OCI-LY1 (cell line): ENCODE data around the gene RASGRF2.
"Not testable (repeated sequence)": the region's sequence is repeated elsewhere in the genome, so short reads cannot be mapped to it uniquely, and the experiment has no call there.

ENCODE experiments used
- H2AFZ ChIP-seq: fragments of 200-600 bp; sonication (generic), shearing (Covaris generic); 2 replicates; pipeline ENCODE4 v1.6.0; 2014; ENCODE audit warnings: antibody characterized with exemption, mild to moderate bottlenecking, low read length
- H3F3A ChIP-seq: fragments of 200-600 bp; sonication (generic), shearing (Covaris generic); 2 replicates; pipeline ENCODE4 v1.6.0; 2014; ENCODE audit warnings: mild to moderate bottlenecking, antibody characterized with exemption, low read length, moderate library complexity; ENCODE audit not compliant: insufficient read depth
- H3K27ac ChIP-seq: fragments of 200-600 bp; sonication (generic); 2 replicates; pipeline ENCODE4 v1.5.1; 2014; ENCODE audit warnings: low read length, mixed run types, mild to moderate bottlenecking, low read depth; ENCODE audit not compliant: poor library complexity, severe bottlenecking
- H3K27me3 ChIP-seq: fragments of 200-600 bp; sonication (generic); 2 replicates; pipeline ENCODE4 v1.6.0; 2014; ENCODE audit warnings: antibody characterized with exemption, mild to moderate bottlenecking, low read length, moderate library complexity; ENCODE audit not compliant: insufficient read depth
- H3K36me3 ChIP-seq: fragments of 200-600 bp; sonication (generic); 2 replicates; pipeline ENCODE4 v1.6.1; 2014; ENCODE audit warnings: mild to moderate bottlenecking, antibody characterized with exemption, low read length, moderate library complexity, mixed read lengths; ENCODE audit not compliant: insufficient read depth
- H3K4me1 ChIP-seq: fragments of 200-600 bp; sonication (generic); 2 replicates; pipeline ENCODE4 v1.5.1; 2014; ENCODE audit warnings: mild to moderate bottlenecking, low read length, moderate library complexity; ENCODE audit not compliant: insufficient read depth, severe bottlenecking
- H3K4me2 ChIP-seq: fragments of 200-600 bp; sonication (generic), shearing (Covaris generic); 2 replicates; pipeline ENCODE4 v1.6.1; 2014; ENCODE audit warnings: low read length
- H3K4me3 ChIP-seq: fragments of 200-600 bp; sonication (generic); 2 replicates; pipeline ENCODE4 v1.5.1; 2014; ENCODE audit warnings: low read length, low read depth, mild to moderate bottlenecking, mixed read lengths; ENCODE audit not compliant: poor library complexity, severe bottlenecking
- H3K79me2 ChIP-seq: fragments of 200-600 bp; shearing (Covaris generic); 2 replicates; pipeline ENCODE4 v1.6.1; 2016; ENCODE audit warnings: mixed run types, low read length, mixed read lengths; ENCODE audit not compliant: insufficient read depth
- H3K9ac ChIP-seq: fragments of 200-600 bp; sonication (generic), shearing (Covaris generic); 2 replicates; pipeline ENCODE4 v1.6.1; 2014; ENCODE audit warnings: mild to moderate bottlenecking, low read length, mixed read lengths
- H3K9me2 ChIP-seq: fragments of 200-600 bp; sonication (generic), shearing (Covaris generic); 2 replicates; pipeline ENCODE4 v1.6.1; 2014; ENCODE audit warnings: low read depth, mild to moderate bottlenecking, low read length, mixed read lengths
- H3K9me3 ChIP-seq: fragments of 200-600 bp; shearing (Covaris generic); 2 replicates; pipeline ENCODE4 v1.6.1; 2014; ENCODE audit warnings: low read length, mixed read lengths
- H4K20me1 ChIP-seq: fragments of 200-600 bp; sonication (generic), shearing (Covaris generic); 2 replicates; pipeline ENCODE4 v1.6.0; 2016; ENCODE audit warnings: mild to moderate bottlenecking, low read length; ENCODE audit not compliant: insufficient read depth
- EZH2 ChIP-seq: fragments of 200-600 bp; sonication (generic), shearing (Covaris generic); IDR thresholded peaks from 2 replicates; pipeline ENCODE4 v1.8.0; 2017; ENCODE audit warnings: borderline replicate concordance, mixed run types, mild to moderate bottlenecking, antibody characterized with exemption, low read length, moderate library complexity, mixed read lengths
- TF ChIP-seq, protein P1 (sequence below): fragments of 200-600 bp; sonication (generic), shearing (Covaris generic); IDR thresholded peaks from 2 replicates; pipeline ENCODE4 v1.5.1; 2017; ENCODE audit warnings: mild to moderate bottlenecking, antibody characterized with exemption, low read length, moderate library complexity, mixed read lengths

The RASGRF2 gene

DNA sequence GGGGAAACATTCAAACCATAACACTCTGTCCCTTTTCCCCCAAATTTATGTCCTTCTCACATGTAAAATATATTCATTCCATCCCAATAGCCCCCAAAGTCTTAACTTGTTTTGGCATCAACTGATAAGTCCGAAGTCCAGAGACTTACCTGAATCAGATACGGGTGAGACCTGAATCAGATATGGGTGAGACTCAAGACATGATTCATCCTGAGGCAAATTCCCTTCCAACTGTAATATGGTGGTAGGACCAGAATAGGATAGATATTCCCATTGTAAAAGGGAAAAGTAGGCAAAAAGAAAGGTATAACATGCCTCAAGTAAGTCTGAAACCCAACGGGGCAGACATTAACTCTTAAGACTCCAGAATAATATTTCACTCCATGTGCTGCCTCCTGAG lies 157.4 kb downstream of the RASGRF2 start:
- H3K4me3 ChIP-seq, result no peak overlapping the region
- H3K4me1 ChIP-seq, result no peaks in the 10 kb centered on the region
- no peak overlapping the region for H3K27ac ChIP-seq
- H4K20me1 ChIP-seq, result no peaks in the 10 kb centered on the region
- no peak overlapping the region for H2AFZ ChIP-seq
- H3K79me2 ChIP-seq, result no peaks in the 10 kb centered on the region
- H3K36me3 ChIP-seq, result no peaks in the 10 kb centered on the region
- no peaks in the 10 kb centered on the region for H3F3A ChIP-seq
- no peaks in the 10 kb centered on the region for H3K9me3 ChIP-seq
- no peaks in the 10 kb centered on the region for H3K9me2 ChIP-seq
- H3K4me2 ChIP-seq, result no peak overlapping the region
- TF ChIP-seq EZH2, result no peak
- TF ChIP-seq, protein P1, sequence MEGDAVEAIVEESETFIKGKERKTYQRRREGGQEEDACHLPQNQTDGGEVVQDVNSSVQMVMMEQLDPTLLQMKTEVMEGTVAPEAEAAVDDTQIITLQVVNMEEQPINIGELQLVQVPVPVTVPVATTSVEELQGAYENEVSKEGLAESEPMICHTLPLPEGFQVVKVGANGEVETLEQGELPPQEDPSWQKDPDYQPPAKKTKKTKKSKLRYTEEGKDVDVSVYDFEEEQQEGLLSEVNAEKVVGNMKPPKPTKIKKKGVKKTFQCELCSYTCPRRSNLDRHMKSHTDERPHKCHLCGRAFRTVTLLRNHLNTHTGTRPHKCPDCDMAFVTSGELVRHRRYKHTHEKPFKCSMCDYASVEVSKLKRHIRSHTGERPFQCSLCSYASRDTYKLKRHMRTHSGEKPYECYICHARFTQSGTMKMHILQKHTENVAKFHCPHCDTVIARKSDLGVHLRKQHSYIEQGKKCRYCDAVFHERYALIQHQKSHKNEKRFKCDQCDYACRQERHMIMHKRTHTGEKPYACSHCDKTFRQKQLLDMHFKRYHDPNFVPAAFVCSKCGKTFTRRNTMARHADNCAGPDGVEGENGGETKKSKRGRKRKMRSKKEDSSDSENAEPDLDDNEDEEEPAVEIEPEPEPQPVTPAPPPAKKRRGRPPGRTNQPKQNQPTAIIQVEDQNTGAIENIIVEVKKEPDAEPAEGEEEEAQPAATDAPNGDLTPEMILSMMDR, result no peak
- no peaks in the 10 kb centered on the region for H3K27me3 ChIP-seq
- no peak overlapping the region for H3K9ac ChIP-seq

DNA sequence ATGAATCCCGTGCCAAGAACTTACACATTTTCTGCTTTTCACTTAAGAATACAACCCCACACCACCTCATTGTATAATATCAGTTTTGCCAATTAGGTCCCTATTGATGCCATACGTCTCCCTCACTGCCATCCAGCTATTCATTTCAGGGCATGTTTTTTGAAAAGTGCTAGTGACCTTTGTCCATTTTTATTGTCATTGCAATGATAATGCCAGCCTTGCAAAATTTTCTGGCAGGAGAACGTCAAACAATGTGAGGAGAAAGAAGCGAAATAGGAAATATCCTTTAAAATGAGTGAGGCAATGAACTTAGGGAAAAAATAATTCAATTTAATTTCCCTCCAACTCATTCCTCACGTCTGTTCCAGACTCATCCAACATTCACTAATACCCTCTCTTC lies 161.1 kb downstream of the RASGRF2 start:
- no peak overlapping the region for H3K9ac ChIP-seq

DNA sequence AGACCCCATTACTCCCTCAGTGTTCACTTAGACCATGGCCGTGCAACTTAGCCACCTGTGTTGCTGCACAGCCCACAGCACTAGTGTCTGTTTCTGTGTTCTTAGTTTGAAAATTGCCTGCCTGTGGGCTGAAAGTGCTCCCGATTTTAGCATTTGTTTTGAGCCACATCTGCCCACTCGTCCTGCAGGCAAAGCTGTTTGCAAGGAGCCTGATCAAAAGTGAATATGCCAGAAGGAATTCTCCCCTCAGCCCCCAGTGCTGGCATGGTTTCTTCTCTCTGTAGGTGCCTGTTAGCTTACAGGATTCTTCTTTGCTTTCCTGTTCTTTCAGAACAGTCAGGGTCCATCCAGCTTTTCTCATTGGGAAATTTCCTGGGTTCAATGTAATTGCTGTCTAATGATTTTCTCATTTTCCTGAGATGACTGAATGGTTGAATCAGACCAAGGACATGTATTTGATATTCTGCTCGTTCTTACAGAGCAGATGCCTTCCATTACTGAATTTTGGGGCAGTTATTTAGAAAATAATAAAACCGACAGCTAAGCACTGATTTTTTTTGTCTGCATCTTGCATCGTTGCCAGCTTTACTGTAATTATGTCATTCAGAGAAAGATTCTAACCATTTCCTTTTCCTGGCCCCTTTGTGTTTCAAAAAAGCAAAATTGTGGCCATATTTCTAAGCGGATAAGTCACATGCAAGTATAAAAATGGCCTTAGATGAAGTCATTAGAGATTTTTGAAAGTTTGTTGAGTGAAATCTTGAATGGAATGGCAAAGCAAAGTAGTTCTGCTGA lies 161.9 kb downstream of the RASGRF2 start:
- Histone ChIP-seq H2AFZ (no peak overlapping the region), H3F3A (no peaks in the 10 kb centered on the region), H3K4me3 (no peak overlapping the region), H3K9me3 (no peaks in the 10 kb centered on the region), H3K4me1 (no peaks in the 10 kb centered on the region), H4K20me1 (no peaks in the 10 kb centered on the region), H3K9me2 (no peaks in the 10 kb centered on the region), H3K4me2 (no peak overlapping the region), H3K9ac (no peak overlapping the region), H3K79me2 (no peaks in the 10 kb centered on the region), H3K36me3 (no peaks in the 10 kb centered on the region), H3K27me3 (no peaks in the 10 kb centered on the region), H3K27ac (no peak overlapping the region)
- no peak for TF ChIP-seq EZH2
- TF ChIP-seq, protein P1, result no peak

More for the DNA sequence above, 161.1 kb downstream of the RASGRF2 start:
- H3K4me2 ChIP-seq, result no peak overlapping the region
- H3K36me3 ChIP-seq, result no peaks in the 10 kb centered on the region
- H3K4me1 ChIP-seq, result no peaks in the 10 kb centered on the region
- H3K27me3 ChIP-seq, result no peaks in the 10 kb centered on the region
- no peaks in the 10 kb centered on the region for H3K79me2 ChIP-seq
- no peaks in the 10 kb centered on the region for H4K20me1 ChIP-seq
- no peak overlapping the region for H2AFZ ChIP-seq
- H3K4me3 ChIP-seq, result no peak overlapping the region
- H3F3A ChIP-seq, result no peaks in the 10 kb centered on the region
- no peak for TF ChIP-seq EZH2
- TF ChIP-seq, protein P1, result no peak
- no peak overlapping the region for H3K27ac ChIP-seq
- no peaks in the 10 kb centered on the region for H3K9me3 ChIP-seq
- H3K9me2 ChIP-seq, result no peaks in the 10 kb centered on the region

DNA sequence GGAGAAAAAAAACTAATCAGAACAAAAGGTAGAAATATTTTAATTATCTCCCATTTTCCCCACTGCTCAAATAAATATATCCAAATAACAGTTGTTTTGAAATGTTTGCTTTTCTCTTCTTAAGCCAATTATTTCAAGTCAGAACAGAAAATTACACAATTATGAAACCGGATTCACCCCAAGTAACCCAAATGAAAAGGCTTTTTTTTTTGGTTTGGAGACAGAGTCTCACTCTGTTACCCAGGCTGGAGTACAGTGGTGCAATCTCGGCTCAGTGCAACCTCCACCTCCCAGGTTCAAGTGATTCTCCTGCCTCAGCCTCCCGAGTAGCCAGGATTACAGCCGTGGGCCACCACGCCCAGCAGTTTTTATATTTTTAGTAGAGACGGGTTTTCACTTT lies 164.5 kb downstream of the RASGRF2 start:
- not testable (repeated sequence) for H3K9me2 ChIP-seq, H3K36me3 ChIP-seq, H3K79me2 ChIP-seq, H3K4me1 ChIP-seq, H3K27me3 ChIP-seq, H3K9ac ChIP-seq, H3K4me3 ChIP-seq, H3K4me2 ChIP-seq, H4K20me1 ChIP-seq, H3F3A ChIP-seq, H3K27ac ChIP-seq, H2AFZ ChIP-seq, H3K9me3 ChIP-seq
